Mammary epithelial cell (primary cell): Measurements from ENCODE around the gene CORO2B.

Experiments
- EZH2 ChIP-seq: IDR thresholded peaks from 2 replicates; pipeline ENCODE4 v1.6.1; 2012; ENCODE audit warnings: low read length, inconsistent platforms, borderline replicate concordance
- TF ChIP-seq, protein P1 (sequence below), 2 donors: IDR thresholded peaks in 1 of 2; conservative IDR thresholded peaks in 1 of 2; 2 replicates each; pipeline ENCODE4 v1.5.1; 2011 to 2012; ENCODE audit warnings: inconsistent platforms in 2 of 2, low read length in 2 of 2, mild to moderate bottlenecking in 2 of 2, control low read depth in 1 of 2, low read depth in 1 of 2; ENCODE audit not compliant: insufficient read depth in 1 of 2; ENCODE audit errors: extremely low read depth in 1 of 2

DNA sequence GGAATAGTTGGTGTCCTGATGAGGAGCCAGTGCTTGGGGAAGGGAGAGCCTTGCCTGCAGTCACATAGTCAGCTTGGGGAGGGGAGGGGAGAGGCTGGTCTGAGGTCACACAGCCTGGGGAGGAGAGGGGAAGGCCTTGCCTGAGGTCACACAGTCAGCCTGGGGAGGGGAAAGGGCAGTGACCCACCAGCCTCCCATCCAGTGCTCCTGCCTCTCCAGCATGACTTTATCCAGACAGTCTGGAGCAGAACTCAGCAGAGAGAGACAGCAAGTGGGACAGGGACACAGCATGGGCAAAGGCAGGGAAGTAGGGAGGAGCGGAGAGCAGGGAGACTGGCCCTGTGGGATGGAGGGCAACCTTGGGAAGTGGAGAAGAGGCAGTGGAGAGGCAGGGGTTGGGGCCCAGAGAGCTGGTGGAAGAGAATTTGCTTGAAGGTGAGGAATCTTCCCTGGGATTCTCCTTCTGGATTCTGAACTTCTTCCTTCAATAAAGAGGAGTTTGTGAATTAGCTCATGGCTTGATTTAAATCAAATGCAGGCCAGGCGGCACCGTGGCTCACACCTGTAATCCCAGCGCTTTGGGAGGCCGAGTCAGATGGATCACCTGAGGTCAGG lies 64.5 kb downstream of the CORO2B start:
- TF ChIP-seq, protein P1, sequence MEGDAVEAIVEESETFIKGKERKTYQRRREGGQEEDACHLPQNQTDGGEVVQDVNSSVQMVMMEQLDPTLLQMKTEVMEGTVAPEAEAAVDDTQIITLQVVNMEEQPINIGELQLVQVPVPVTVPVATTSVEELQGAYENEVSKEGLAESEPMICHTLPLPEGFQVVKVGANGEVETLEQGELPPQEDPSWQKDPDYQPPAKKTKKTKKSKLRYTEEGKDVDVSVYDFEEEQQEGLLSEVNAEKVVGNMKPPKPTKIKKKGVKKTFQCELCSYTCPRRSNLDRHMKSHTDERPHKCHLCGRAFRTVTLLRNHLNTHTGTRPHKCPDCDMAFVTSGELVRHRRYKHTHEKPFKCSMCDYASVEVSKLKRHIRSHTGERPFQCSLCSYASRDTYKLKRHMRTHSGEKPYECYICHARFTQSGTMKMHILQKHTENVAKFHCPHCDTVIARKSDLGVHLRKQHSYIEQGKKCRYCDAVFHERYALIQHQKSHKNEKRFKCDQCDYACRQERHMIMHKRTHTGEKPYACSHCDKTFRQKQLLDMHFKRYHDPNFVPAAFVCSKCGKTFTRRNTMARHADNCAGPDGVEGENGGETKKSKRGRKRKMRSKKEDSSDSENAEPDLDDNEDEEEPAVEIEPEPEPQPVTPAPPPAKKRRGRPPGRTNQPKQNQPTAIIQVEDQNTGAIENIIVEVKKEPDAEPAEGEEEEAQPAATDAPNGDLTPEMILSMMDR (conservative IDR thresholded peaks at IDR 0.05 in 1 of 2, IDR thresholded peaks at IDR 0.05 in 1 of 2; ENCODE audit: extremely low read depth in 1 of 2, insufficient read depth in 1 of 2, low read depth in 1 of 2, low read length in 2 of 2) = no peak
- TF ChIP-seq EZH2 = no peak
